HG02623 (cell line): Measurements from ENCODE around the gene MESP1.

Source experiments
- ATAC-seq: cut with Tn5 transposase; IDR thresholded peaks from one replicate; pipeline ENCODE4 v1.9.1; 2021; ENCODE audit warnings: moderate library complexity; ENCODE audit not compliant: unreplicated experiment

The MESP1 gene

DNA sequence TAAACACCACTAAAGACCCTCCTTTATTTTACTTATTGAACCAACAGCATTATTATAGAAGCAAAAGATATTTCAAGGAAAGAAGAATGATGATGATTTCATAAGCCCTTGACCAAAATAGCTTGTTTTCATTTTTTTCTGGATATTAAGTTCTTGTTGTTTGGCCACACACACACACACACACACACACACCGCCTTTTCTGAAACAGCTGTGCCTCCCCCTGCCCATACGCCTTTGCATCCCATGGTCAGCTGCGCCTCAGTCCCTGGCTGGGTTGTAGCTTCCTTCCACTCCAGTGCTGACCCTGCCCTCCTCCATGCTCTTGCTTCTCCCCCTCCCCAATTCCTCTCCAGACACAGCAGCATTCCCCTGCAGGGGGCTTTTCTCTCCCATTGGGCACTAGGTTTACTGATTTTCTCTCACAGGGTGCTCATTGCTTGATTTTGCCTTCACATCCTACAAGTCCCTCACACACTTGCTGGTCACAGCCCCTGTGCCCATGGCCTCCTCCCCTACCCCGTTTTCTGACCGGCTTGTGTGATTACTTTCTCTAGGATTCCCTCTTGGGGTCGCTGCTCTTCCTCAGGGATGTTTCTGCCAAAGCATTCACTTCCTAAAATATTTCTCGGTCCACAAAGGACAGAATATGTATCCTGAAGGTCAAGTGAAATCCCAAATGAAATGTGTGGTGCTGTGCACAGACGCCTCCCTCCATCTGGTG lies 18.4 kb downstream of the MESP1 start:
- no peak for ATAC-seq

- ATAC-seq = no peak
These were observed 19.8 kb downstream of the MESP1 start for GRCh38 chr15:89731275-89731674.

DNA sequence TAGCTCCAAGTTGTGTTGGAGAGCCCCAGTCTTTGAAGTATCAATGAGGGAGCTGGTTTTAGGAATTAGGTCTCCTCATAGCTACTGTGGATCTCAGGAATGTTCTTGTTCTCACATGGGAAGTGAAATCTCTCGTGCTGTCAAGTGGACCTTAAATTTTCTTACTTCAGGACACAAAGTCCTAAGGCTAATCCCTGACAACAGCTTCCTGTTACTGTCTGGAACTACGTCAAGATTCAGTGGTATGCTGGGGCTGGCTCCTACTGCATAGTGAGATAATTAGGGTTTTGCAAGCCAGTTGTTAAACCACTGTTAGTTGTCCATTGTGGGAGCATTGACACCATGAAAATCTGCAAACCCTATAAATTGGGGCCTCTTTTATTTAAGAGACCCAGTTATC lies 22.8 kb downstream of the MESP1 start:
- ATAC-seq = no peak

DNA sequence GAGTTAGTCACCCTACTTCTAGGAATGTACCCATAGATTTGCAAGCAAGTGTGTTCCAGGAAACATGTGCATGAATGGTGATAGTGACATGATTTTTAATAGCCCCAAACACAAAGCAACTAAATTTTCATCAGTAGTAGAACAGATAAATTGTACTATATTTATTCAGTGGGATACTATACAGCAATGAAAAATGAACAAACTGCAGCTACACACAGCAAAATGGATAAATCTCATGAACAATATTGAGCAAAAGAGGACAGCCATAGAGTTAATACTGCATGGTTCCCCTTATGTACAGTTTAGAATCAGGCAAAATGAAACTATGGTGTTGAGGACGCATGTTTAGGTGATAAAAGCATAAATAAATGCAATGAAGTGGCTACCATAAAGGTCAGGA lies 26.0 kb downstream of the MESP1 start:
- ATAC-seq = no peak

DNA sequence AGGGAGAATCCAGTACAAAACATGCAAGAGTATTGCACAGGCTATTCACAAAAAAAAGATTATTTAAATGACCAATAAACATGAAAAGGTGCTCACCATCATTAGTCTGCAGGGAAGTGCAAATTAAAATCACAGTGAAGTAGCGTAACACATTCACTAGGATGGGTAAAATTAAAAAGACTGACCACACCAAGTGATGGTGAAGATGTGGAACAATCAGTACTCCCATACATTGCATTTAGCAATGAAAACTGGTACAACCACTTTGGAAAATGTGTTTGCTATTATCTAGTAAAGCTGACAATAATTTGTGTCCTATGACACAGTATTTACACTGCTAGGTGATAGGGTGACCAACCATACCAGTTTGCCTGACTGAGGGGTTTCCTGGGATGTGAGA lies 26.4 kb downstream of the MESP1 start:
- ATAC-seq = no peak

GRCh38 chr15:89723031-89723430 lies 28.0 kb downstream of the MESP1 start:
- no peak for ATAC-seq

DNA sequence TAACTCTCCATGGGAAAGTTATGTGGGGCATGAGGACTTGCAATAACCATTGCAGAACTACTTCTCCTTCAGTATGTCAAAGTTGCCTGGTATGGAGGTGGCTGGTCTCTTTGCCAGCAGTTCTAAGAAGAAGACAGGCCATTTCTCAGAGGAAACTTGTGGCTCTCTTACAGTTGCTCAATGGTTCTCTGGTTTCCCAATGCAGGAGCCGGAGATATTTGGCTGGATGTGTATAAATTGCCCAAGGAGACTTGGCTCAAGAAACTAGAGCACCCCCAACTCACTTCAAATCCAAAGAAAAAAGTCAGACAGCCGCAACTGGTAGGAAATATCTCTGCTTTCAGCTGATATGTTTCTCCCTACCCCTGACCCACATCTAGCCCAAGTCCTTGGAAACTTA lies 36.3 kb downstream of the MESP1 start:
- ATAC-seq = no peak

GRCh38 chr15:89707577-89707976 lies 43.5 kb downstream of the MESP1 start:
- no peak for ATAC-seq

- no peak for ATAC-seq
These were observed 46.6 kb downstream of the MESP1 start for GRCh38 chr15:89704411-89704810.
